OCI-LY3 (cell line): ENCODE measurements around the gene GATA3.

ENCODE experiments used
- H2AFZ ChIP-seq: fragments of 200-600, 300-600 bp; shearing (Covaris generic); 2 replicates; pipeline ENCODE4 v1.6.0; 2014; ENCODE audit warnings: antibody characterized with exemption, low read depth, low read length
- H3K27ac ChIP-seq: fragments of 200-600, 300-600 bp; sonication (generic); 2 replicates; pipeline ENCODE4 v1.5.1; 2014; ENCODE audit warnings: mild to moderate bottlenecking, low read length, moderate library complexity, mixed read lengths
- H3K27me3 ChIP-seq: fragments of 200-600, 300-600 bp; sonication (generic); 2 replicates; pipeline ENCODE4 v1.6.1; 2014; ENCODE audit warnings: low read depth, low read length, mixed read lengths
- H3K36me3 ChIP-seq: fragments of 200-600, 300-600 bp; sonication (generic); replicated peaks from 2 replicates; pipeline ENCODE3; 2014; ENCODE audit warnings: low read depth, low read length, mixed read lengths
- H3K4me1 ChIP-seq: fragments of 300-600, 200-600 bp; sonication (generic); 2 replicates; pipeline ENCODE4 v1.6.1; 2014; ENCODE audit warnings: low read length, mixed read lengths
- H3K4me2 ChIP-seq: fragments of 200-600, 300-600 bp; sonication (generic); 2 replicates; pipeline ENCODE4 v1.6.1; 2014; ENCODE audit warnings: low read length, mixed read lengths
- H3K4me3 ChIP-seq: fragments of 300-600, 200-600 bp; sonication (generic); 2 replicates; pipeline ENCODE4 v1.5.1; 2014; ENCODE audit warnings: antibody characterized with exemption, mild to moderate bottlenecking, low read length, moderate library complexity
- H3K79me2 ChIP-seq: fragments of 300-600, 200-600 bp; shearing (Covaris generic); 2 replicates; pipeline ENCODE4 v1.6.1; 2014; ENCODE audit warnings: mild to moderate bottlenecking, low read length, mixed read lengths
- H3K9ac ChIP-seq: fragments of 300-600, 200-600 bp; shearing (Covaris generic); 2 replicates; pipeline ENCODE4 v1.6.0; 2014; ENCODE audit warnings: mild to moderate bottlenecking, low read length, moderate library complexity
- H3K9me3 ChIP-seq: fragments of 200-600, 300-600 bp; shearing (Covaris generic); 2 replicates; pipeline ENCODE4 v1.6.1; 2014; ENCODE audit warnings: low read length, mixed read lengths; ENCODE audit not compliant: insufficient read depth
- H4K20me1 ChIP-seq: fragments of 200-600, 300-600 bp; sonication (generic); 2 replicates; pipeline ENCODE4 v1.6.1; 2016; ENCODE audit warnings: low read length, mixed read lengths; ENCODE audit not compliant: insufficient read depth
- CTCF ChIP-seq: fragments of 200-600, 300-600 bp; sonication (generic); IDR thresholded peaks from 2 replicates; pipeline ENCODE4 v1.5.1; 2014; ENCODE audit warnings: antibody characterized with exemption, low read length, low read depth
- EZH2phosphoT487 ChIP-seq: fragments of 200-600 bp; shearing (Covaris generic); IDR thresholded peaks from 2 replicates; pipeline ENCODE4 v1.6.1; 2018; ENCODE audit warnings: antibody characterized with exemption, mixed run types, low read depth

Gene GATA3

GRCh38 chr10:8042721-8043568 lies 11.5 kb upstream of the GATA3 start:
- Histone ChIP-seq H3K79me2 (no peaks in the 10 kb centered on the region), H3K27ac (no peak overlapping the region), H3K9ac (no peak overlapping the region), H3K27me3 (peaks cover 14% of the 10 kb centered on the region), H3K9me3 (no peaks in the 10 kb centered on the region), H3K4me1 (peaks cover 9% of the 10 kb centered on the region), H3K36me3 (no peaks in the 10 kb centered on the region), H2AFZ (peak overlapping the region; percentile 41), H3K4me3 (peak overlapping the region; percentile 38), H3K4me2 (peak overlapping the region; percentile 48), H4K20me1 (no peaks in the 10 kb centered on the region)
- TF ChIP-seq EZH2phosphoT487, result no peak
- TF ChIP-seq CTCF, result no peak

DNA sequence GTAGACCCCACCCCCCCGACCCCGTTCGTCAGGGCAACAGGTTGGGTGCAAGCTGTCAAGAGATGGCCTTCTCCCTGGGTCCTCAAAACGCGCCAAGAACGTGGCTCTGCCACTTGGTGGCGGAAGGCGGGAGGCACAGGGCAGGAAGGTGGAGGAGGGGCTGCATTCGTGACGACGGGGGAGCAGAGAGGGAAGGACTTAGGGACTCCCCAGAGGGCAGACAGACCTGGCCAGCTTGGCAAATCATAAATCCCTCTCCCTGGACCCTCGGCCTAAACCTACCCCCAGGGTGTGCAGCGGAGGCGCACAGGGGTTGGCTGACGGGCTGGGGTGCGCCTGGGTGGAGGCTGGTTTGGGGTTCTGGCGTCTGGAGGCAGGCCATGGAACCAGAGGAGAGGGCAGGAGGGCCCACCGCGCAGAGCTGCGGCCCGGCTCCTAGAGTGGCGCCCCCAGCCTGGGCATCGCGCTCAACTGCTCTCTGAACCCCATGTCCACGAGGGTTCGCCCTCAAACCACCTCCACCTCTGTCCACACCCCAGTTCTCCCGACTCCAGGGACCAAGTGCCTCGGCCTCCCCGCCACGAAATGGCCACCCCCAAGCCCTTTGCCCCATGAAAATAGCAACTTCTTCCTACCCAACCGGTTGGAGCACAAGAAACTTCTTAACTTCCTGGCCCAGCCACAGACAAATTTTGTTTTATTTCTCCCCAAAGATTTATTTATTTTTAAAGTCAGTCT lies 10.8 kb upstream of the GATA3 start:
- TF ChIP-seq EZH2phosphoT487, result no peak
- no peak for TF ChIP-seq CTCF
- Histone ChIP-seq H3K79me2 (no peaks in the 10 kb centered on the region), H3K9me3 (no peaks in the 10 kb centered on the region), H3K27me3 (peaks cover 14% of the 10 kb centered on the region), H3K36me3 (no peaks in the 10 kb centered on the region), H3K4me1 (peaks cover 17% of the 10 kb centered on the region), H3K4me2 (no peak overlapping the region), H3K9ac (no peak overlapping the region), H3K27ac (no peak overlapping the region), H2AFZ (no peak overlapping the region), H3K4me3 (no peak overlapping the region), H4K20me1 (no peaks in the 10 kb centered on the region)

DNA sequence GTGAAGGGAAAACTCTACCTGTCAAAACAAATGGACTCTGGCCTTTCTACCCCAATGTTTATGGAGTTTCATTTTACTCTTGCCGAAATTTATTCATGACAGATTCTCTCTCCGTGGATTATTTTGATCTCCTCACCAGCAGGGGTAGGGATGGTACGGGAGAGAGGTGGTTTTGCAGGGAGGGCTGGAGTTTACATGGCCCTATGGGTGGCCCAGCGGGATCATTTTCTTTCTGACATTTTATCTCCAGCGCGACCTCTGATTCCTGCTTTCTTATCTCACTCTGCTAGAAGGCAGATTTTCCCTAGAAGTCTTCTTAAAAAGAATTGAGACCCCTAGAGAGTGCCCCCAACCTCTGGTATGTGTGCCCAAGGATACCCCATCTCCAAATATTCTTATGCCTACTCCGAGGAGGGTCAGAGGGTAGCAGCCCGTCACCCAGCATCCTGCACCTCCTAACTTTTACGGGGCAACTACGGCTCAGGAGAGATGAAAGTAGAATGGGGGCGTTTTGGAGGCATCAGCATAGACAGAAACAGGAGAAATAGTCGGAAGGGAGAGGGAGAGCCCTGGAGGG lies 10.1 kb upstream of the GATA3 start:
- Histone ChIP-seq H3K4me3 (no peak overlapping the region), H3K79me2 (no peaks in the 10 kb centered on the region), H3K4me2 (no peak overlapping the region), H3K36me3 (no peaks in the 10 kb centered on the region), H4K20me1 (no peaks in the 10 kb centered on the region), H3K9me3 (no peaks in the 10 kb centered on the region), H3K9ac (no peak overlapping the region), H3K27me3 (peaks cover 11% of the 10 kb centered on the region), H3K4me1 (peaks cover 23% of the 10 kb centered on the region), H2AFZ (no peak overlapping the region), H3K27ac (no peak overlapping the region)
- TF ChIP-seq CTCF (no peak), EZH2phosphoT487 (no peak)
